Fibroblast of villous mesenchyme (primary cell): Measurements from ENCODE around the gene THRB. TPM values are rescaled to one million over a fixed set of nuclear protein-coding genes. Genes with fewer than 3 reads are reported as not detected.
"Not testable (repeated sequence)": the region's sequence is repeated elsewhere in the genome, so short reads cannot be mapped to it uniquely, and the experiment has no call there.

Experiments
- DNase-seq: peaks from one replicate; pipeline ENCODE4 v3.0.0-alpha.2; 2010; ENCODE audit warnings: low read depth
- H3K4me3 ChIP-seq: 2 replicates; pipeline ENCODE4 v1.5.1; 2011; ENCODE audit warnings: low read depth, mild to moderate bottlenecking, low read length
- CTCF ChIP-seq: IDR thresholded peaks from 2 replicates; pipeline ENCODE4 v1.5.1; 2012; ENCODE audit warnings: low read depth, mild to moderate bottlenecking, low read length; ENCODE audit not compliant: insufficient read depth
- total RNA-seq: library from RNA; depleted of rRNA; stranded (reverse); fragments of >200 nt; gene quantifications from 2 replicates; pipeline ENCODE4 v1.2.3, GENCODE V29; 2012

THRB gene
- total RNA-seq, 1 donor, result 13.4 TPM

GRCh38 chr3:24435584-24435983 is 59.1 kb downstream of the THRB start:
- no peak for DNase-seq
- no peak overlapping the region for H3K4me3 ChIP-seq
- TF ChIP-seq CTCF, result no peak

GRCh38 chr3:24434651-24435050 is 60.0 kb downstream of the THRB start:
- DNase-seq, result no peak
- H3K4me3 ChIP-seq, result no peak overlapping the region
- no peak for TF ChIP-seq CTCF

GRCh38 chr3:24433838-24434591 is 60.6 kb downstream of the THRB start:
- no peak for TF ChIP-seq CTCF
- H3K4me3 ChIP-seq, result no peak overlapping the region
- DNase-seq, result no peak

GRCh38 chr3:24432989-24433388 is 61.7 kb downstream of the THRB start:
- no peak overlapping the region for H3K4me3 ChIP-seq
- no peak for TF ChIP-seq CTCF
- no peak for DNase-seq

GRCh38 chr3:24428481-24428880 is 66.2 kb downstream of the THRB start:
- no peak for TF ChIP-seq CTCF
- H3K4me3 ChIP-seq, result no peak overlapping the region
- DNase-seq, result no peak

- no peak for TF ChIP-seq CTCF
- DNase-seq, result no peak
- H3K4me3 ChIP-seq, result no peak overlapping the region
Measured at GRCh38 chr3:24426896-24427295, 67.8 kb downstream of the THRB start.

- DNase-seq, H3K4me3 ChIP-seq: not testable (repeated sequence)
Measured at GRCh38 chr3:24420829-24421228, 73.8 kb downstream of the THRB start.
